PFSK-1 (cell line): ENCODE measurements around the gene EPB41L4A.

Source experiments
- FOXP2 ChIP-seq: optimal IDR thresholded peaks from 2 replicates; pipeline ENCODE3; 2011; ENCODE audit warnings: borderline replicate concordance, control low read depth, inconsistent platforms; ENCODE audit not compliant: insufficient read depth; ENCODE audit errors: extremely low read length, extremely low read depth
- POLR2AphosphoS5 ChIP-seq: IDR thresholded peaks from 2 replicates; pipeline ENCODE4 v1.6.1; 2012; ENCODE audit warnings: low read depth, mild to moderate bottlenecking, control low read depth, low read length, moderate library complexity
- REST ChIP-seq, 2 experiments: IDR thresholded peaks; 2 replicates each; pipeline versions ENCODE4 v1.6.1 to v1.8.0; 2011 to 2012; ENCODE audit warnings: low read depth in 2 of 2, low read length in 2 of 2, control low read depth in 1 of 2, inconsistent platforms in 1 of 2, mild to moderate bottlenecking in 1 of 2, moderate library complexity in 1 of 2; ENCODE audit not compliant: insufficient read depth in 1 of 2
- SIN3A ChIP-seq: IDR thresholded peaks from 2 replicates; pipeline ENCODE4 v1.6.1; 2012; ENCODE audit warnings: mild to moderate bottlenecking, low read length, moderate library complexity, borderline replicate concordance; ENCODE audit not compliant: insufficient read depth
- TAF1 ChIP-seq: IDR thresholded peaks from 2 replicates; pipeline ENCODE4 v1.6.1; 2012; ENCODE audit warnings: low read length, control low read depth, borderline replicate concordance; ENCODE audit not compliant: insufficient read depth

The EPB41L4A gene

GRCh38 chr5:112238473-112238872 lies 180.6 kb downstream of the EPB41L4A start:
- TF ChIP-seq FOXP2 (no peak), SIN3A (no peak)

GRCh38 chr5:112237456-112237855 lies 181.6 kb downstream of the EPB41L4A start:
- no peak for TF ChIP-seq SIN3A
- no peak for TF ChIP-seq TAF1
- no peak for TF ChIP-seq REST (IDR thresholded peaks at IDR 0.05; ENCODE audit: insufficient read depth in 1 of 2, low read depth in 2 of 2, low read length in 2 of 2)
- no peak for TF ChIP-seq FOXP2
- TF ChIP-seq POLR2AphosphoS5 = no peak

- no peak for TF ChIP-seq POLR2AphosphoS5
- TF ChIP-seq SIN3A = no peak
- no peak for TF ChIP-seq FOXP2
- no peak for TF ChIP-seq REST (IDR thresholded peaks at IDR 0.05; ENCODE audit: insufficient read depth in 1 of 2, low read depth in 2 of 2, low read length in 2 of 2)
- TF ChIP-seq TAF1 = no peak
Measured at GRCh38 chr5:112234000-112234399, 185.1 kb downstream of the EPB41L4A start.

GRCh38 chr5:112232667-112233066 lies 186.4 kb downstream of the EPB41L4A start:
- TF ChIP-seq POLR2AphosphoS5 (no peak), REST (IDR thresholded peaks at IDR 0.05; ENCODE audit: insufficient read depth in 1 of 2, low read depth in 2 of 2, low read length in 2 of 2) (no peak), SIN3A (no peak), FOXP2 (no peak), TAF1 (no peak)

- TF ChIP-seq TAF1 (no peak), POLR2AphosphoS5 (no peak), REST (IDR thresholded peaks at IDR 0.05; ENCODE audit: insufficient read depth in 1 of 2, low read depth in 2 of 2, low read length in 2 of 2) (no peak), FOXP2 (no peak), SIN3A (no peak)
Measured at GRCh38 chr5:112230606-112231005, 188.5 kb downstream of the EPB41L4A start.
